Fibroblast of lung (primary cell): ENCODE data around the gene ANKRD22. TPM values are rescaled to one million over a fixed set of nuclear protein-coding genes. Genes with fewer than 3 reads are reported as not detected.

Source experiments
- DNase-seq, 2 donors: peaks; one replicate each; pipeline versions ENCODE4 v3.0.0 to v3.0.0-alpha.2; 2010; ENCODE audit warnings: low read depth in 2 of 2
- H2AFZ ChIP-seq: 2 replicates; pipeline ENCODE4 v1.5.1; 2012; ENCODE audit warnings: low read length, control low read depth, inconsistent platforms
- H3K27ac ChIP-seq: 2 replicates; pipeline ENCODE4 v1.5.1; 2011; ENCODE audit warnings: low read length, control low read depth; ENCODE audit not compliant: insufficient read depth
- H3K27me3 ChIP-seq: 2 replicates; pipeline ENCODE4 v1.5.1; 2011; ENCODE audit warnings: mild to moderate bottlenecking, low read length; ENCODE audit not compliant: control insufficient read depth, insufficient read depth
- H3K36me3 ChIP-seq: 2 replicates; pipeline ENCODE4 v1.5.1; 2011; ENCODE audit warnings: low read length; ENCODE audit not compliant: control insufficient read depth, insufficient read depth
- H3K4me1 ChIP-seq: 2 replicates; pipeline ENCODE4 v1.5.1; 2011; ENCODE audit warnings: low read length; ENCODE audit not compliant: control insufficient read depth, insufficient read depth; ENCODE audit errors: extremely low read depth
- H3K4me2 ChIP-seq: 2 replicates; pipeline ENCODE4 v1.5.1; 2011; ENCODE audit warnings: low read length, control low read depth; ENCODE audit not compliant: insufficient read depth; ENCODE audit errors: extremely low read depth
- H3K4me3 ChIP-seq, 4 experiments: fragments of 200-600 bp in 1 of 4; sonication (generic) in 1 of 4; replicated peaks in 1 of 4; 2 replicates each; pipeline ENCODE4 v1.5.1; 2011 to 2016; ENCODE audit warnings: low read length in 4 of 4, low read depth in 3 of 4, mild to moderate bottlenecking in 3 of 4, control low read depth in 2 of 4, inconsistent platforms in 1 of 4, mixed read lengths in 1 of 4; ENCODE audit not compliant: insufficient read depth in 1 of 4; ENCODE audit errors: control extremely low read depth in 1 of 4
- H3K79me2 ChIP-seq: 2 replicates; pipeline ENCODE4 v1.5.1; 2012; ENCODE audit warnings: mild to moderate bottlenecking, low read length, inconsistent platforms; ENCODE audit not compliant: control insufficient read depth, insufficient read depth
- H3K9ac ChIP-seq: 2 replicates; pipeline ENCODE4 v1.5.1; 2011; ENCODE audit warnings: mild to moderate bottlenecking, low read length, control low read depth; ENCODE audit not compliant: insufficient read depth
- H3K9me3 ChIP-seq: 2 replicates; pipeline ENCODE4 v1.5.1; 2012; ENCODE audit warnings: low read depth, low read length; ENCODE audit not compliant: control insufficient read depth, insufficient read depth
- H4K20me1 ChIP-seq: 2 replicates; pipeline ENCODE4 v1.5.1; 2011; ENCODE audit warnings: low read length; ENCODE audit not compliant: control insufficient read depth, insufficient read depth; ENCODE audit errors: extremely low read depth
- CTCF ChIP-seq, 2 donors: IDR thresholded peaks in 1 of 2; conservative IDR thresholded peaks in 1 of 2; 1 replicate in 1 of 2; 2 replicates in 1 of 2; pipeline ENCODE4 v1.5.1; 2011 to 2012; ENCODE audit warnings: low read length in 2 of 2, control low read depth in 1 of 2, inconsistent platforms in 1 of 2, low read depth in 1 of 2, mild to moderate bottlenecking in 1 of 2
- EZH2 ChIP-seq: IDR thresholded peaks from 2 replicates; pipeline ENCODE4 v1.5.1; 2012; ENCODE audit warnings: low read length, control low read depth, mild to moderate bottlenecking; ENCODE audit errors: missing control alignments
- polyA plus RNA-seq, 2 donors: library from polyadenylated mRNA; depleted of rRNA in 1 of 2; stranded (reverse) in 1 of 2; unstranded in 1 of 2; fragments of >200 nt; gene quantifications; 2 replicates each; pipeline ENCODE4 v1.2.1, GENCODE V29; 2011 to 2012; ENCODE audit warnings: missing spikeins in 1 of 2
- total RNA-seq: library from RNA; depleted of rRNA; stranded (reverse); fragments of >200 nt; gene quantifications from 2 replicates; pipeline ENCODE4 v1.2.1, GENCODE V29; 2014

ANKRD22 gene
- total and polyA plus RNA-seq, 2 donors (not counting 1 experiment from before 2014, with no cell fraction given) = 0.17 TPM; not detected in 1

- peak overlapping the region; percentile 98 for H3K4me2 ChIP-seq
- no peak for TF ChIP-seq CTCF (conservative IDR thresholded peaks at IDR 0.05 in 1 of 2, IDR thresholded peaks at IDR 0.05 in 1 of 2; ENCODE audit: low read depth in 1 of 2, low read length in 2 of 2)
- no peak for TF ChIP-seq EZH2
- peak overlapping the region; percentile 68 for H3K9ac ChIP-seq
- H3K4me3 ChIP-seq = peak overlapping the region; percentile 73 to 89 (median 79)
- DNase-seq = peak in 1 of 2 donors; percentile 19
- no peaks in the 10 kb centered on the region for H3K36me3 ChIP-seq
- H3K27me3 ChIP-seq = no peaks in the 10 kb centered on the region
- H3K79me2 ChIP-seq = peaks cover 65% of the 10 kb centered on the region
- H4K20me1 ChIP-seq = no peaks in the 10 kb centered on the region
- no peak overlapping the region for H2AFZ ChIP-seq
- H3K9me3 ChIP-seq = no peaks in the 10 kb centered on the region
- peaks cover 25% of the 10 kb centered on the region for H3K4me1 ChIP-seq
- H3K27ac ChIP-seq = peak overlapping the region; percentile 91
These were observed 30.4 kb upstream of the ANKRD22 start for GRCh38 chr10:88881922-88882645.

- H2AFZ ChIP-seq = no peak overlapping the region
- no peaks in the 10 kb centered on the region for H3K9me3 ChIP-seq
- H3K36me3 ChIP-seq = no peaks in the 10 kb centered on the region
- peak in 1 of 2 donors; percentile 29 for DNase-seq
- H3K4me3 ChIP-seq = peak overlapping the region; percentile 73 to 89 (median 79)
- TF ChIP-seq CTCF (conservative IDR thresholded peaks at IDR 0.05 in 1 of 2, IDR thresholded peaks at IDR 0.05 in 1 of 2; ENCODE audit: low read depth in 1 of 2, low read length in 2 of 2) = no peak
- no peak for TF ChIP-seq EZH2
- peaks cover 57% of the 10 kb centered on the region for H3K79me2 ChIP-seq
- no peaks in the 10 kb centered on the region for H4K20me1 ChIP-seq
- peak overlapping the region; percentile 98 for H3K4me2 ChIP-seq
- H3K27ac ChIP-seq = peak overlapping the region; percentile 91
- peaks cover 19% of the 10 kb centered on the region for H3K4me1 ChIP-seq
- H3K9ac ChIP-seq = peak overlapping the region; percentile 68
- H3K27me3 ChIP-seq = no peaks in the 10 kb centered on the region
These were observed 29.7 kb upstream of the ANKRD22 start for GRCh38 chr10:88881320-88881719.

DNA sequence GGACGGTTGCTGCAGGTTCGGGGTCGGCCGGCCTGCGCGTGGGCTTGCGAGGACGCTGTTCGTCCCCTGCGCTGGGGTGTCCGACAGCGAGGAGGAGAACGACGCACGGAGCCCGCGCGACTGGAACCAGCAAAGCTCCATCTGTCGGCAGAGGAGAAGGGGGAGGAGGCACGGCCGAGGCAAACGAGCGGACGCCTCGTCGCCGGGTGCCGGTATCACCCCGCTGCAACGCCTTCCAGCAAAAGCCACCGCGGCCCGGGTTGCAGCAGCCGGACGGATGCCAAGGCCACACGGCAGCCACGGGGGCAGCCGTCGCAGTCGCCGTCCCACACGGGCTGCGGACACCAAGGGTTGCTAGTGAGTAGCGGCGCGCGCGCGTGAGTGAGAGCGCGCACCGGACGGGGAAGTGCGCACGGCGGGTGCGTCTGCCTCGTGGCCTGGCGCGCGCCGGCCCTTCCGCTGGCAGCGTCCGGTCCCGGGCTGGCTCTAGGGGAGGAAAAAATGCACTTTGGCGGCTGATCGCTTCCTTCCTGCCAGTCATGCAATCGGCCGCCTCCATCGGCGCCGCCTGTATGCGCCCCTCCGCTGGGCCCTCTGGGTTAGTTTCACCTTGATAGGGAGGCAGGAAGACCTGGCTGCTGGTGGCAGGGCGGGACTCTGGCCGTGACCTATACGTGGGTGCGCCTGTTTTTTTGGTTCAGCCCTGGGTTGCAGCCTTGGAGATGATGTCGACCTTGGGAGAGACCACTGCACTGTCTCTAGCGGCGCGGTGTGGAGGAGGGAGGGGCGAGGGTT lies 28.8 kb upstream of the ANKRD22 start:
- H3K79me2 ChIP-seq = peaks cover 49% of the 10 kb centered on the region
- H4K20me1 ChIP-seq = no peaks in the 10 kb centered on the region
- H3K27ac ChIP-seq = peak overlapping the region; percentile 91
- H3K9ac ChIP-seq = peak overlapping the region; percentile 68
- H3K36me3 ChIP-seq = no peaks in the 10 kb centered on the region
- H3K4me3 ChIP-seq = peak overlapping the region; percentile 73 to 89 (median 80)
- peaks cover 19% of the 10 kb centered on the region for H3K4me1 ChIP-seq
- peak; percentile 76 to 83 for DNase-seq
- TF ChIP-seq CTCF (conservative IDR thresholded peaks at IDR 0.05 in 1 of 2, IDR thresholded peaks at IDR 0.05 in 1 of 2; ENCODE audit: low read depth in 1 of 2, low read length in 2 of 2) (peak in 1 of 2 donors; percentile 22), EZH2 (no peak)
- peak overlapping the region; percentile 18 for H2AFZ ChIP-seq
- H3K9me3 ChIP-seq = no peaks in the 10 kb centered on the region
- H3K27me3 ChIP-seq = no peaks in the 10 kb centered on the region
- peak overlapping the region; percentile 98 for H3K4me2 ChIP-seq
